Measurements from ENCODE around the gene ASH1L. TPM values are rescaled to one million over a fixed set of nuclear protein-coding genes. Genes with fewer than 3 reads are reported as not detected.
"Not testable (repeated sequence)": the region's sequence is repeated elsewhere in the genome, so short reads cannot be mapped to it uniquely, and the experiment has no call there.

The ASH1L gene
- total RNA-seq, 1 donor from 2014 or later, result 90.6 TPM

GRCh38 chr1:155295183-155295941, 267.2 kb downstream of the ASH1L start:
- H3K27me3 Mint-ChIP-seq, result peaks cover 36% of the 10 kb centered on the region
- H3K4me1 Mint-ChIP-seq, result peaks cover 6% of the 10 kb centered on the region
- H3K27ac Mint-ChIP-seq, result no peak overlapping the region
- POLR2A ChIA-PET, result no interaction called here
- no peaks in the 10 kb centered on the region for H3K9me3 Mint-ChIP-seq
- intact Hi-C loops (cut with micrococcal nuclease), result no loop called here
- H3K4me3 Mint-ChIP-seq, result no peak overlapping the region
- DNase-seq, result no peak
- no peak for TF ChIP-seq CTCF (IDR thresholded peaks at IDR 0.05)
- CTCF ChIA-PET, result no interaction called here
- no peaks in the 10 kb centered on the region for H3K36me3 Mint-ChIP-seq (ENCODE audit: low read depth)
- ATAC-seq (ENCODE audit: low read depth), result no peak

- Mint-ChIP-seq H3K27ac (no peak overlapping the region), H3K9me3 (no peaks in the 10 kb centered on the region), H3K27me3 (peaks cover 36% of the 10 kb centered on the region), H3K4me1 (peaks cover 6% of the 10 kb centered on the region), H3K4me3 (no peak overlapping the region), H3K36me3 (ENCODE audit: low read depth) (no peaks in the 10 kb centered on the region)
- ATAC-seq (ENCODE audit: low read depth), result no peak
- ChIA-PET CTCF (no interaction called here), POLR2A (no interaction called here)
- intact Hi-C loops (cut with micrococcal nuclease), result no loop called here
- DNase-seq, result no peak
- no peak for TF ChIP-seq CTCF (IDR thresholded peaks at IDR 0.05)
These were observed 268.0 kb downstream of the ASH1L start for GRCh38 chr1:155294520-155295182.

GRCh38 chr1:155293086-155293749, 269.4 kb downstream of the ASH1L start:
- Mint-ChIP-seq H3K27ac (no peak overlapping the region), H3K27me3 (peaks cover 35% of the 10 kb centered on the region), H3K4me3 (no peak overlapping the region), H3K36me3 (ENCODE audit: low read depth) (no peaks in the 10 kb centered on the region), H3K9me3 (no peaks in the 10 kb centered on the region), H3K4me1 (peaks cover 6% of the 10 kb centered on the region)
- ChIA-PET CTCF (no interaction called here), POLR2A (no interaction called here)
- no peak for ATAC-seq (ENCODE audit: low read depth)
- TF ChIP-seq CTCF (IDR thresholded peaks at IDR 0.05), result no peak
- DNase-seq, result no peak
- intact Hi-C loops (cut with micrococcal nuclease), result no loop called here

GRCh38 chr1:155291006-155291405, 271.6 kb downstream of the ASH1L start:
- ATAC-seq (ENCODE audit: low read depth); H3K9me3 Mint-ChIP-seq; H3K36me3 Mint-ChIP-seq (ENCODE audit: low read depth); DNase-seq; intact Hi-C loops (cut with micrococcal nuclease); CTCF ChIA-PET; H3K4me1 Mint-ChIP-seq; H3K27ac Mint-ChIP-seq; H3K4me3 Mint-ChIP-seq: not testable (repeated sequence)
- H3K27me3 Mint-ChIP-seq, result peaks cover 24% of the 10 kb centered on the region
- POLR2A ChIA-PET, result interaction anchor here (0.7 to 1.1 kb wide), 2 partner anchors 17 to 33 kb away, joined by 3 read pairs; partner anchors contain the start of gene FDPS

GRCh38 chr1:155287987-155288543, 274.5 kb downstream of the ASH1L start:
- POLR2A ChIA-PET, result no interaction called here
- ATAC-seq (ENCODE audit: low read depth), result no peak
- TF ChIP-seq CTCF (IDR thresholded peaks at IDR 0.05), result no peak
- DNase-seq, result no peak
- Mint-ChIP-seq H3K4me3 (no peak overlapping the region), H3K27me3 (peaks cover 4% of the 10 kb centered on the region), H3K36me3 (ENCODE audit: low read depth) (no peaks in the 10 kb centered on the region), H3K4me1 (no peaks in the 10 kb centered on the region), H3K9me3 (no peaks in the 10 kb centered on the region), H3K27ac (no peak overlapping the region)
- CTCF ChIA-PET, result no interaction called here
- intact Hi-C loops (cut with micrococcal nuclease), result no loop called here
